ENCODE results near the gene PARD3B.

Gene PARD3B

GRCh38 chr2:204824751-204825453 is 279.6 kb downstream of the PARD3B start:
- DNase-seq (ENCODE audit: low read depth in 1 of 2, low spot score in 1 of 2), result no peak

- DNase-seq (ENCODE audit: low read depth in 1 of 2, low spot score in 1 of 2), result no peak
Measured at GRCh38 chr2:204825681-204826080, 280.4 kb downstream of the PARD3B start.

GRCh38 chr2:204827701-204828590 is 282.7 kb downstream of the PARD3B start:
- DNase-seq (ENCODE audit: low read depth in 1 of 2, low spot score in 1 of 2), result no peak

- DNase-seq (ENCODE audit: low read depth in 1 of 2, low spot score in 1 of 2), result no peak
Measured at GRCh38 chr2:204834716-204835384, 289.6 kb downstream of the PARD3B start.

- no peak for DNase-seq (ENCODE audit: low read depth in 1 of 2, low spot score in 1 of 2)
Measured at GRCh38 chr2:204835786-204836185, 290.5 kb downstream of the PARD3B start.

- DNase-seq (ENCODE audit: low read depth in 1 of 2, low spot score in 1 of 2), result no peak
Measured at GRCh38 chr2:204840504-204840903, 295.2 kb downstream of the PARD3B start.

- no peak for DNase-seq (ENCODE audit: low read depth in 1 of 2, low spot score in 1 of 2)
Measured at GRCh38 chr2:204842068-204842467, 296.8 kb downstream of the PARD3B start.

GRCh38 chr2:204842661-204843485 is 297.6 kb downstream of the PARD3B start:
- DNase-seq (ENCODE audit: low read depth in 1 of 2, low spot score in 1 of 2), result no peak

GRCh38 chr2:204846471-204846870 is 301.2 kb downstream of the PARD3B start:
- no peak for DNase-seq (ENCODE audit: low read depth in 1 of 2, low spot score in 1 of 2)

- no peak for DNase-seq (ENCODE audit: low read depth in 1 of 2, low spot score in 1 of 2)
Measured at GRCh38 chr2:204849892-204850291, 304.6 kb downstream of the PARD3B start.

GRCh38 chr2:204850581-204850980 is 305.3 kb downstream of the PARD3B start:
- DNase-seq (ENCODE audit: low read depth in 1 of 2, low spot score in 1 of 2), result no peak

GRCh38 chr2:204853905-204854304 is 308.6 kb downstream of the PARD3B start:
- DNase-seq (ENCODE audit: low read depth in 1 of 2, low spot score in 1 of 2), result no peak

GRCh38 chr2:204860274-204860673 is 315.0 kb downstream of the PARD3B start:
- no peak for DNase-seq (ENCODE audit: low read depth in 1 of 2, low spot score in 1 of 2)

- no peak for DNase-seq (ENCODE audit: low read depth in 1 of 2, low spot score in 1 of 2)
Measured at GRCh38 chr2:204862809-204863208, 317.5 kb downstream of the PARD3B start.

GRCh38 chr2:204863336-204863735 is 318.1 kb downstream of the PARD3B start:
- DNase-seq (ENCODE audit: low read depth in 1 of 2, low spot score in 1 of 2), result no peak

GRCh38 chr2:204869132-204869823 is 324.0 kb downstream of the PARD3B start:
- no peak for DNase-seq (ENCODE audit: low read depth in 1 of 2, low spot score in 1 of 2)

GRCh38 chr2:204870053-204870452 is 324.8 kb downstream of the PARD3B start:
- no peak for DNase-seq (ENCODE audit: low read depth in 1 of 2, low spot score in 1 of 2)

GRCh38 chr2:204871231-204871953 is 326.1 kb downstream of the PARD3B start:
- no peak for DNase-seq (ENCODE audit: low read depth in 1 of 2, low spot score in 1 of 2)

GRCh38 chr2:204876311-204876710 is 331.0 kb downstream of the PARD3B start:
- no peak for DNase-seq (ENCODE audit: low read depth in 1 of 2, low spot score in 1 of 2)

GRCh38 chr2:204877691-204878090 is 332.4 kb downstream of the PARD3B start:
- DNase-seq (ENCODE audit: low read depth in 1 of 2, low spot score in 1 of 2), result no peak
